ENCODE measurements around the gene ZNF460. TPM values are rescaled to one million over a fixed set of nuclear protein-coding genes. Genes with fewer than 3 reads are reported as not detected.
"Not testable (repeated sequence)": the region's sequence is repeated elsewhere in the genome, so short reads cannot be mapped to it uniquely, and the experiment has no call there.

ZNF460 gene
- total RNA-seq, result 155 TPM

DNA sequence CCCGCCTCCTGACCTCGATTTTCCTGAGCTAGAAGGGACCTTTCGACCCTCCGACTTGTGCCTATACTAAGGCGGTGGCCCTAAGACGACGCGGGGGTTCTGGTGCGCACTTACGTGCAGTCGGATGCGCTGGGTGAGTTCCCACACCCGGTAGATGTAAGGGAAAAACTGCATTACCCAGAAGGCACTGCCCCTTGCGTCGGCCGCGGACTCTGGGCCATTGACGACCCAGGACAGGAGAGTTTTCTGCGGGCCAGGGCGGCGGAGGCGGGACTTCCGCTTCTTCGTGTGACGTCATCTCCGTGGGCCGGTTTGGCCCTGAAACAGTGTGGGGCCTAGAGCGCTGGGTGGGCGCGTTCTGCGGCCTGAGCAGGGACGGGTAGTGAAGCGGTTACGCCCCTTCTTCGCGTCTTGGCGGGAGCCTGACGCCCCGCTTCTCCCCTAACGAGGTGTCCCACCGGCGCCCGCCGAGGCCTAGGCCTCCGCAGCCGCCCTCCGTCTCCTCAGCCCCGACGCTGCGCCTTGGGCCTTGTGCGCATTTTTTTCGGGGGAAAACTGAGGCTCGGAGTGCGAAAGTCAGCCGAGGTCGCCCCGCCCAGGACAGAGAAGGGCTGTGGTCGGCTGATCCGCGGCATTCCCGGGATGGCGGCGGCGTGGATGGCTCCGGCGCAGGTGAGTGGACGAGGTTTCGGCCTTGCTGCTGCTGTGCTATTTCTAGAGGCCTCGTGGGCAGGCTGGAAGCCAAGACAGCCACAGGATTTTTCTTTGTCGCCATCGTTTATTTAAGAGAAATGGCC lies at the start of gene ZNF460:
TSS of gene ZNF460 (plus strand) at position 321 of the 797 bp plus-strand sequence. CDS start at position 643, 322 bp downstream.
- peak; percentile 93 for DNase-seq

GRCh38 chr19:57231686-57232085 lies 48.6 kb upstream of the ZNF460 start:
- DNase-seq, result no peak

DNA sequence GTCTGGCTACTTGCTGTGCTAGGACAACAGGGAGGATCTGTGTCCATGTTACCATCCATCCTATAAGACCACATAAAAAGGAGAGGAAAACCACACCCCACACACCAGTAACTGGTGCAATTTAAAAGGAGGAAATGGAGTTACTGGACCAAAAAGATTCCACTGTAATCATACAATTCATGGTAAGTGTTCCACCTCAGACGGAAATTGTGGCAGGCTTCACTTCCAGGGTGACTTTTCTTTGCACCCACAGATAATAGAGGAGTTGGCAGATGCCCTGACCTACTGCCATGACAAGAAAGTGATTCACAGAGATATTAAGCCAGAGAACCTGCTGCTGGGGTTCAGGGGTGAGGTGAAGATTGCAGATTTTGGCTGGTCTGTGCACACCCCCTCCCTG lies 47.1 kb upstream of the ZNF460 start:
- no peak for DNase-seq

- no peak for DNase-seq
Observed at GRCh38 chr19:57239982-57240310, 40.3 kb upstream of the ZNF460 start.

DNA sequence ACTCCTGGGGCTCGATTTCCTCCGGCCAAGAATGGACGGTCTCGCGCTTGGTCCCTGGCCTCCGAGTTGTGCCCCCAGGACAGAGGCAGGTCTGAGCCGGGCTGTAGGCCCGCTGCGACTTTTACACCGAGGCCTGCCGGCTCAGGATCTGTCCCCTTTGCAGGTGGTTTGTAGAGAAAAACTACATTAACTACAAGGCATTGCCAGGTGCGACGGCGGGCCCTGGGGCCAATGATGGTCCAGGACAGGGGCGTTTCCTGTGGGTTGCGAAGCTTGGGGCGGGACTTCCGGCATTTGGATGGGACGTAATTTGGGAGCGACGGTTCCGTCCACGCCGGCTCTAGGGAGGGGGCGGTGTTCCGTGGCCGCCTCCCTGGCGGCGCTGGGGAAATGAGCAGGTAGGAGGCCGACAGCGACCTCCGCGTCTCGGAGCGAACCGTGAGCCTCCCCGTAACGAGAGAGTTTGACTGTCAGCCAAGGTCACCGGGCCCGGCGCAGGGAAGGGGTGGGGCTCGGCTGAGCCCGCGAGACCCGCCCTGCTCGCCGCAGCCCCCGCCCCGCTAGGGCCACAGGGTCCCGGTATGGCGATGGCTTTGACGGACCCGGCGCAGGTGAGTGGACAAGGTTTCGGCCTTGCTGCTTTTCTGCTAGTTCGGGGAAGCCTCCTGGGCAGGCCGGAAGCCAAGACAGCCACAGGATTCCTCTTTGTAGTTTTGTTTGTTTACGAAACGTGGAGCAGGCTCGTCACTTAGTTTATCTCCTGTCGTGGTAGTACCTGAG lies 39.8 kb upstream of the ZNF460 start, which contains the start of gene ZNF805:
TSS of gene ZNF805 (plus strand) at position 322 of the 780 bp plus-strand sequence. CDS start at position 582, 260 bp downstream.
- peak; percentile 92 for DNase-seq

GRCh38 chr19:57241176-57241575 lies 39.1 kb upstream of the ZNF460 start:
- no peak for DNase-seq

- DNase-seq, result no peak
Observed at GRCh38 chr19:57242821-57243220, 37.5 kb upstream of the ZNF460 start.

GRCh38 chr19:57244513-57244912 lies 35.8 kb upstream of the ZNF460 start:
- DNase-seq, result no peak

- DNase-seq, result no peak
Observed at GRCh38 chr19:57245066-57245465, 35.2 kb upstream of the ZNF460 start.

GRCh38 chr19:57245959-57246358 lies 34.3 kb upstream of the ZNF460 start:
- no peak for DNase-seq

GRCh38 chr19:57248646-57249045 lies 31.6 kb upstream of the ZNF460 start:
- DNase-seq, result no peak

DNA sequence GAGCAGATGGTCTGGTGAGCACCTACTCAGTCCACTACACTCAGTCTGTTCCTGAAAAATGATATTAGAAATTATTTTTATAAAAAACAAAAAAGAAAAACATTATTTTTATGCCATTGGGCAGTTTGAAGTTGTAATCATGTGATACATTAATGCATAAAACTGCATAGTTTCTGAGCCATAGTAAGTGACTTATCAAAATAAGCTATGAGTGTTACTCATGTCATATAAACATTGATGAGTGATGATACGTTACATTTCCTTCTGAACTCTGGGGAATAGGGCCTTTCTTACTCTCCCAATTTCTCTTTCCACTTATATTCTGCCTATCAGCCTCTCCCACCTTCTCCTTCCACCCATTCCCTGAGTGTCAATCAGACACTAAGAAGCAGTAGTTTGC lies 31.0 kb upstream of the ZNF460 start:
- DNase-seq, result no peak

GRCh38 chr19:57253767-57254166 lies 26.5 kb upstream of the ZNF460 start:
- DNase-seq, result peak; percentile 3

DNA sequence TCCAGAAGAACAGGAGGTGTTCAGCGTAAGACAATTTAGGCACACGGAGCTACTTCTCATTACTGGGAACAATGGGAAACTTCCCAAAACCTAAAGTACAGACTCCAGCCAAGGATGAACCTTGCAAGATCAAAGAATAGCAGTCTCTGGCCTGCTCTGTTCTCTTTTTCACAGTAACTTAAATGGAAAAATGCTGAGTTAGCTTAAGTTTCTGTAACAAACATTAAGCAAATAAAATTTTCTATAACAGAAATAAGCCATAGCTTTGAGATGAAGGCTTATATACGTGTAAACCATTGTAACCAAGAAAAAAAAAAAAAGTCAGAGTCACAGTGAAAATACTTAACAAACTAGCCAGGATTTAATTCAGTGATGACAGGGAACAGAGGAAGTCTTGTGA lies 18.2 kb upstream of the ZNF460 start:
- DNase-seq, result no peak

DNA sequence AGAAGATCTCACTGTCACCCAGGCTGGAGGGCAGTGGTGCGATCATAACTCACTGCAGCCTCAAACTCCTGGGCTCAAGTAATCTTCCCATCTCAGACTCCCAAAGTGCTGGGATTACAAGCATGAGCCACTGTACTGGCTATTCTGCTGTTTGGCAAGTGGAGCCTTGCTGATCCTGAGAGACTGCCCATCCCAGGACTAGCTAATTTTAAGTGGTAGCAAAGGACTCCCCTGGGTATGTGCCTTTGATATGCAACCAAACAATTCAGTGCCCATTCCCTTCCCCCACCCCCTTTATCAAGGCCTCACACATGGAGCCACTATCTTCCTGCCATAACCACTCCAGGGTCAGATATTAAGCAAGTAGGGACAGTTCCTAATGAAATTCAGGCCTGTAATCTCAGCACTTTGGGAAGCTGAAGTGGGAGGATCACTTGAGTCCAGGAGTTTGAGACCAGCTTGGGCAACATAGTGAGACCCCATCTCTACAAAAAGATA lies 17.0 kb upstream of the ZNF460 start:
- DNase-seq, result no peak

- DNase-seq, result no peak
Observed at GRCh38 chr19:57267291-57267690, 13.0 kb upstream of the ZNF460 start.

- no peak for DNase-seq
Observed at GRCh38 chr19:57269515-57270250, 10.6 kb upstream of the ZNF460 start.

DNA sequence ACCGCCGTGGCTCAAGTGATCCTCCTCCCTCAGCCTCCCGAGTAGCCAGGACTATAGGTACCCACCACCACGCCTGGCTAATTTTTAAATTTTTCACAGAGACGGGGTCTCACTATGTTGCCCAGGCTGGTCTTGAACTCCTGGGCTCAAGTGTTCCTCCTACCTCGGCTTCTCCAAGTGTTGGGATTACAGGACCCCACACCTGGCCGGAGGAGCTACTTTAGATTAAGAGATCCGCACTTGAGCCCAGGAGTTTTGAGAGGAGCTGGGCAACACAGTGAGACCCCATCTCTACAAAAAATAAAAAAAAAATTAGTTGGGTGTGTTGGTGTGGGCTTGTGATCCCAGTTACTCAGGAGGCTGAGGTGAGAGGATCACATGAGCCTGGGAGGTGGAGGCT lies 9.0 kb upstream of the ZNF460 start:
- no peak for DNase-seq

DNA sequence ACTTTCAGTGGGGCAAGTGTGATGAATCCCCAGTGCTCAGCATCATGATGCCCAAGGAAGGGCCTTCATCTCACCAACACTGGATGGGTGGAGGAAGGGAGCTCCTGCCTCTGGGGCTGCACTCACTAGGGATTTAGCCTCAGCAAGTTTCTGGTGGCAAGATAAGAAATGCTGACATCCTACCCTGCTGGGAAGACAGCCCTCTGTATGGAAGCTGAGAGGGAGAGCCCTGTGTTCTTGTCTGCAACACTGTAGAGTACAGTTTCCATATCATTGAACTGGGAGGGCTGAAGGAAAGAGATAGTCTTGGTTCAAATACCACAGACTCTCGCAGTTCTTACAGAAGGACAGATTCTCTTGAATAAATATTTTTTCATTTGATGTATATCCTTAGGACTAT lies 7.3 kb upstream of the ZNF460 start:
- DNase-seq, result no peak

- DNase-seq, result no peak
Observed at GRCh38 chr19:57276430-57276829, 3.9 kb upstream of the ZNF460 start.

- not testable (repeated sequence) for DNase-seq
Observed at GRCh38 chr19:57278481-57278880, 1.8 kb upstream of the ZNF460 start.

DNA sequence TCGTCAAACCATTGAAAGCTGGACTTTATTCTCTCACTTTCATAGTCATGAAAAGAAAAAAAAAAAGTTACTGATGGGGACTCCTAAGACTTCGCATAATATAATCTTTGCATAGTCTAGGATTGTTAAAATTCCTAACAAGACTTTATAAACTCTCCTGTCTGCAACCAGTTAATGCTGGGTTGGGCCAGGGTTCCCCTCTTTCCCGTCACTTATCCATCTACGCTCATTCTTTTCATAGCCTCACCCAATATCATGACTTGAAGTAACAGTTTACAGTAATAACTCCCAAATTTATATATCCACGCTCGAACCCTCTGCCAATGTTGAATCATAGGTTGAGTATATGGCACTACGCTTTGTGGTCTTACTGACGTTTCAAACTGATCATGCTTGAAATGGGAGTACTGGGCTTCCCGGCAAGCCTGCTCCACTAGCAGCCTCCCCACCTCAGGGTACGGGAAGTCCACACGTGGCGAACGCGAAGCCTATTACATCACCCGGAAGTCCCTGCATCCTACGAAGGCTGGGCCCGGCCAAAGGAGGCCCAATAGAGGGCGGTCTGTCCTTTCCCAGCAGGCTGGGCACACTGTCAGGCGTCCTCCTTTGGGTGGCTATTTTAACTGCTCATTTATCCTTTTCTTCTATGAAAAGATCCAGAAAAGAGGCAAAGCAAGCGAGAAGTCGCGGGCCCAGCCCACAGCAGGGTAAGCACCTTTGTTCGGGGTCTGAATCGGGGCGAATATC lies 694 bp upstream of the ZNF460 start:
- DNase-seq, result peak; percentile 85

Data from occipital lobe (tissue), 2 donors.